Measurements from ENCODE around the gene WDR26.
"Not testable (repeated sequence)": the region's sequence is repeated elsewhere in the genome, so short reads cannot be mapped to it uniquely, and the experiment has no call there.

The WDR26 gene

DNA sequence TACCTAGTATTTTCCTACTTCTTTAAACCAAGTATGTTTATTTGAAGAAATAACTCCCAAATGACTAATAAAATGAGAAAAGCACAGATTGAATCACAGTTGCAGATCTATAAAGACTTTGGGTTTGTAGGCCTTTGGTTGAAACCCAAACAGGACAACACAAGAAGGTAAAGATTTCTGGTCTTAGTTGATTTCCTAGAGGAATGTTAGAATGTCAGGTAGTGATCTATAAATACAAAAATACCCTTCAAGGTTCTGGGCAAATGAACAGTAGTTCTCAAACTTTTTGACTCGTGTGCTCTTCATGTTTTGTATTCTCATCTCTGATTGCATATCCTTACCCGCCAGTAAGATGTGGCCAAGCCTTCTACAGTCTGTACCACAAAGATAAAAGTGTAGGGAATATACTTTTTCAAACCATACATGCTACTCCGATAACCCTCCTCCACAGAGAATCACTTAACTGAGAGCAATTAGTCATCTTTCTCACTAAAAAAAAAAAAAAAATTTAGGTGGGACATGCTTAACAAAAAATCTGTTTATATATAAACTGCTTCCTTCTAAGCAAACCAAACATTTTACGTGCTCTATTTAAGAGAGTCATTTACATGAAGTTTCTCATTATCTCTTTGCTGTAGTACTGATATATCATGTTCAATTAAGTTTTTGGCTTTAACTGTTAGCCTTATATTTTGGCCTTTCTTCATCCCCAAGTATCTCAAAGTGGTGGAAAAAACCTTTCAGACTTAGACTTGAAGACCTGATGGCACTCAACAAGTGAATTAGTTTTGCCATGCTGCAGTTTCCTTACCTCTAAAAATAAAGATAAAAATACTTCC is 42.0 kb downstream of the WDR26 start:
- DNase-seq: no peak

DNA sequence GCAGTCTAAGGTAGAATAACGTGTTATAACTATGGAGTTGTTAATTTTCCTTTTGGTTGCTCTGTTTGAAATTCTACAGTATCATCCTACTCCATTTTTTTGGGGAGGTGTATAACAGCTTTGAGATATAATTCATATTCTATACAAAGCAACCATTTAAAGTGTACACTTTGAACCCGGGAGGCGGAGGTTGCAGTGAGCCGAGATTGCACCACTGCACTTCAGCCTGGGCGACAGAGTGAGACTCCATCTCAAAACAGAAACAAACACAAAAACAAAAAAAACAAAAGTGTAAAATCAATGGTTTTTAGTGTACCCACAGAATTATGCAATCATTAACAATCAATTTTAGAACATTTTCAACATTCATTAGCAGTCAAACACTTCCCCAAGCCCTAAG is 44.1 kb downstream of the WDR26 start:
- no peak for DNase-seq

DNA sequence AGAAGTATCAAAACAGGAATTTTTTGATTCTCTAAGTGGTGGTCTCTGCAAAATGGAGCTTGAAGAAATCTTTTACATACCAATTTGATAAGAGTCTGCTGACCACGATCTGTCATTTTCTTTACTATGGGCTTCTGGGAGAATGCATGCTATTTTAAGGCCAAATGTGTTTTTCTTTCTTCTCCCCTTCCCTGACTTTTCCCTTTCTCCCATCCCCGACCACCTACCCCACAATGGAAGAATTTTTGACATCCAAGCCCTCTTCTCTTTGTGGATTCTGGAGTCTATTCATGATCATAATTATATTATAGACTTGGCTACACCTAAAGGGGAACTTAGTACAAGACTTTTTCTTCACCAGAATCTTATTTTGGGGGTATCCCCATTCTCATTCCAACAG is 46.7 kb downstream of the WDR26 start:
- no peak for DNase-seq

DNA sequence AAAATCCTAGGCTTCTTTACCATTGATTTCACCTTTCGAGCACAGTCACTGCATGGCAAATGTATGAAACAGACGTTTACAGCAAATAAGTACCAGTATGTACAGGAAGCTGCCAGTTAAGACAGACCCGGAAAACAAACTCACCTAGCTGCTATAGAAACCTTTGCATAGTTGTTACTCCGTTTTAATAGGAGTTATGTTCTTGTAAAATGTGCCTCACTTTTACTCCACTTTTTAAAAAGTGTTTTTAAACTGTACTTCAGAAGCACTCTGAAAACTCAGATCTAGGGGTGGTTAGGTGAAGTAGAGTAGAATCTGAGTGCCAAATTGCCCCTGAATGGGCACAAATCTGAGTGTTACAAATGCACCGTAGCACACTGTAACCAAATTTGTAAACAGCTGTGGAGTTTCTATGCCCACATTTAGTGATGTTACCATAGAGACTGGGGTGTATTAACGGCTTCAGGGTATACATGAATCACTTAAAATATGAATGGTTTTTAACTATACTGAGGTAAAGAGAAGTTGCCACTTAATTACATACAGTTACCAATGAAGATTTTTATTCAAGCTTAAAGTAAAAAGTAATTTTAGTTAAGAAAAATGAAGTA is 47.2 kb downstream of the WDR26 start:
- no peak for DNase-seq

DNA sequence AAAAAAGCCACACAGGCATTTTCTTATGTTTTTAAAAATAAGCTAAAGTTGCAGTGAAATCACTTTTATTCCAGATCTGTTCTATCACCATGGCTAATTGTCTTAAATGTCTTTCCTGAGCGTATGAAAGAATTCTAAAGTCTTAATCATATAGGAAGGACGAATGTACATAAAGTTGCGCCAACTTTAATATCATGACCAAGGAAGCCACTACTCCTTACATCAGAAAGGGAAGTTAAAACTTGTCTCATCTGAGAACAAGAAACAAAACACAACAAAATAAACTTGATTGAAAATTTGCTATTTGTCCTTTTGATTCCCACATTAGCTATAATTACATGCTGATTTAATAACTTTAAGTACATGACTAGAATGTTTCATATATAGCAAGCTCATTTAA is 51.4 kb downstream of the WDR26 start:
- DNase-seq: no peak

DNA sequence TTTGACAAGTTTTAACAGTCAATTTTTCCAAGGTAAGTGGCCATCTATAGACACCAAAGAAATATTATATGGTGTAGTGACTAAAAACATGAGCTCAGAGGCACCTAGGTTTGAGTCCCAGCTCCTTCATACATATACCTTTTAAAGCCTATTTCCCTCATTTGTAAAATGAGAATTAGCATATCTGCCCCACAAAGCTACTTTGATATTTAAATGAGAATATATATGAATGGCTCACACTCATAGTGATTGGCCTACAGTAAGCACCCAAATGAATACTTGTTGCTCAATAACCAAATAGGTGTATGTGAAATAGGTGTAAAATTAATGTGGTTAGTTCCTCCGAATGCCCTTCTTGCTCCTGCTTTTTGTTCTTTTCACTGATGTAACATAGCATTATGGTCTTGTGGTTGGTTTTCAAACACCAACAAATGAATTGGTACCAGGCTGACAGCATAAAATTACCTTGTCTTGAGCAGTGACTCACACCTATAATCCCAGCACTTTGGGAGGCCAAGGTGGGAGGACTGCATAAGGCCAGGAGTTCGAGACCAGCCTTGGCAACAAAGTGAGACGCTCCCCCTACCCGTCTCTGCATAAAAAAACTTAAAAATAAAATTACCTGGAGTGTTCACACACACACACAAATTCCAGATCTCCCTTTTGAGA is 52.6 kb downstream of the WDR26 start:
- no peak for DNase-seq

DNA sequence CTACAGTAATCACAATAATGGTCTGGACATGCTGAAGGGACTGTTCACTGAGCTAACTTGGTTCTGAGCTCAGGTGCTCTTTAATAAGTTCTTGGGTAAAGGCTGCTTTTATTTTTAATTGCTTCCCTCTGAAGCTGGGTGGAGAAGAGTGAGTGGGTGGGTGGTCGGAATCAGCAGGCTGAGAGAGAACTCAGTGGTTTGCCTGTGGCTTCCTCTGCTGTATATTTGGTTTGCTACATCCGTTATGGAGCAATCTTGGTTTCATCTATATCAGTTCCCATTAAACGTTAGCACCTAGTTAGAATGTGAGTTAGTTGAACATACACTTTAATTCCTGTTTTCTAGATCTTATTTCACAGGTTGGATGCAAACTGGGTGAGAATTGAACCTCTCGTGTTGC is 54.6 kb downstream of the WDR26 start:
- no peak for DNase-seq

DNA sequence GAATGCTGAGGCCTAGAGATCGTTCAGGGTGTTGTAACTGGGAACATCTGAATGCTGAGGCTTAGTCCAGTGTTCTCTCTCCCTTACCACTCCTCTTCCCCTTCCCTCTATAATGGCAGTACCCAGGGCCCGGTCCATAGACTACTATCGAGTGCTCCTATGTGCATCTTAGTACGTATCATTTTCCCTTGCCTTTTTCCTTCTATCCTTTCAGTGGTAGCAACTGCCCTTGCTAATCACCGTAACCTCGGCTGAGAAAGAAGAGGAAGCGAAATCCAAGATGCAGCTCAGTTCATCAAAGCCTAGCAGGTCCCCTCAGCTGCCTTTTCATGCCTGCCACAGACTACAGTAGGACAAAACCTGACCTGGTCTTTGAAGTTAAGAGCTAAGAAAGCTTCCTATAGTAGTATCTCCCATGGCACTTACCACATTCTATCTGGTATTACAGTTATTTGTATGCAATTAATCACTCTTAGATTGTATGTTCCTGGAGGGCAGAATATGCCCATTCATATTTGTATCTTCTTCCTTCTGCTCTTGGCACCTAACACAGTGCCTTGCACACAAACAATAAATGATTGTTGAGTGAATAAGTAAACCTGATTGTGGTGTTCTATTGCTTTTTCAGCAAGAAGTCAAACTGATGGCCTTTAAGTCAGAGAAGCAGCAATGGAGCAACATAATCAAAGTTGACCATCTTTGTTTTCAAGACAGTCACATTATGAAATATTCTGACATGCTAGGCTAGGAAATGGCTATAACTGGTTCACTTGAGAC is 55.6 kb downstream of the WDR26 start:
- DNase-seq: no peak

DNA sequence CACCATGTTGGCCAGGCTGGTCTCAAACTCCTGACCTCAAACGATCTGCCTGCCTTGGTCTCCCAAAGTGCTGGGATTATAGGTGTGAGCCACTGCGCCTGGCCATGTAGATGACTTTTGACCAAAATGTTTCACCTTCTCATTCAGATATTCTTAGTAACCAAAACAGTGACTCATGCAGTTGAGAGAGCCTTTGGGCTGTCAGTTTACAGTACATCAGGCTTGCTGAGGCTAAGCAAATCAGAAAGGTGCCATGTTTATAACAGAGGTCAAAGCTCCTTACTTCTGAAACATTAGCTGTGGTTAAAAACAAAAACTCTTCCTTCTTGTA is 57.0 kb downstream of the WDR26 start:
- DNase-seq: peak; percentile 31

DNA sequence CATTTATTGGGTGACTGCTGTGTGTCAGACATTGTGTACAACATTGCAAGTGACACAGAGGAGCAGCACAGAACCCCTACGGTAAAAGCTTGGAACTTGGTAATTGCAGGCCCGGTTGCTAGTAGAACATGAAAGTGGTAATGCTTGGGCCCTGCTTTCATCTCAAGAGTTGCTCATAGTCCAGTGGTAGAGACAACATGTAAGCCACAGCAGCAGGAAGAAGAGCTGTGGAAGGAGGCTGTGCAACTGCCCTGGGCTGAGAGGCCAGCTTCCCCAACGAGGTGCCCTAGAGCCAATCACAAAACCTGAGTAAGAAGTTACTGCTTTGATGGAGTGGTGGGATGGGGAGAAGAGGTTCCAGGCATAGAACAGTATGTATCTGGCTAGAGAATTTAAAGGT is 59.5 kb downstream of the WDR26 start:
- DNase-seq: no peak

DNA sequence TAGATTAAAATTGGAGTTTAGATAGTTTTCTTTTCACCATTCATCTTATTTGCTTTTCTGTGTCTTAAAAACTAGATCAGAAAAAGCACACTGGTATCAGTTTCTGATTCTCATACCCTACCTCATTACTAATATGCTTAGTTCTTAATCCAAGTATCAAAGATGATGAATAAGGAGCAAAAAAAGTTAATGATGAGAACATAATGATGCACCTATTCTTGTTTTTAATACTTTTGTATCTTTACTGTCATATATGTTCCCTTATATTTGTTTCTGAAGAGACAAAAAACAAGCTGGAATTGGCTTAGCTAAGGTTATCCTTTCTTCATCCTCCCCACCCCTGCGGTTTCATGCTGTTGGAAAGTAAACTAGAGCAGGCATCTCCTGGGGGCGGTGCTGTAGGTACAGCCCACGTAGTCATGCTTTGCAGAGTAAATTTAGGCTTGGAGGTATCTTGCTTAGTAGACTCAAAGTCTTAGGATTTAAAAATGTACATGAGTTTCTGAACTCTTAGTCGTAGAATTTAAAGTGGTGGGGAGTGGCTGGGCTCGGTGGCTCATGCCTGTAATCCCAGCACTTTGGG is 61.5 kb downstream of the WDR26 start:
- DNase-seq: no peak

DNA sequence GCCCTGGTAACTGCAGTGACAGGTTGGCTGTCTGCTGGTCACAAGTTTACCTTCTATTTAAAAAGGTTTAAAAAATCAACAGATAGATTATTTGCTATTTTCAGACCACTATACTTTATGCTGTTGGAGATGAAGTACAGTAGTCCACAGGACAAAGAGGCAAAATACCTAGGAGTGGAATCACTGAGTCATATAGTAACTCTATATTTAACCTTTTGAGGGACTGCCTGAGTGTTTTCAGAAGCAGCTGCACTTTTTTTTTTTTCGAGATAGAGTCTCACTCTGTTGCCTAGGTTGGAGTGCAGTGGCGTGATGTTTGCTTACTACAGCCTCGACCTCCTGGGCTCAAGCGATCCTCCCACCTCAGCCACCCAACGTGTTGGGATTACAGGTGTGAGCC is 66.2 kb downstream of the WDR26 start:
- DNase-seq: no peak

DNA sequence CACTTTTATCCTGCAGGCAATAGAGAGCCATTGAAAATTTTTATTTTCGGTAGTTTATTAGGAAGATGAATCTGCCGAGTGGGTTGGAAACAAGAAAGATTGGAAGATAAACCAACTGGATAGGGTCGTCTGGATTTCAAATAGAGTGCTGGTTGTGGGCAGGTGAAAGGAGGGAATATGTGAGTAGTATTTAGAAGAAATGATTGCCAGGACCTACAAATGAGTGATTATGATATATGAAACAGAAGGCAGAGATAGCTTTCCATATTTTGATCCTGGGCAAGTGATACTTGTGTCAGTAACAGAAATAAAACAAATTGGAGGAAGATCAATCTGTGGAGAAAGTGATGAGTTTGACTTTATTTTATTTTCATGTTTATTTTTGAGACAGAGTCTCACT is 75.4 kb downstream of the WDR26 start:
- no peak for DNase-seq

DNA sequence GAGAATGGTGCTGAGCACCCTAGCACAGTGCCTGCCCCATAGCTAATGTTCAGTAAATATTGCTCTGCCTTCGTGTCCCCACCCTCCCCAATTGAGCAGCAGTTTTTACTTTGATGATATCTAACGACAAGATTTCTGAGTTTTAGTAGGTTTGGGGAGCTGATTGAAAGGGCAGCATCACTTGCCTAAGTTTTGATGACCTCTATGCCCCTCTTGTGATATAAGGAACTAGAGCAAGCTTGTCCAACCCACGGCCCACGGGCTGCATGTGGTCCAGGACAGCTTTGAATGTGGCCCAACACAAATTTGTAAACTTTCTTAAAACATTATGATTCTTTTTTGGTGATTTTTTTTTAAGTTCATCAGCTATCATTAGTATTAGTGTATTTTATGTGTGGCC is 76.4 kb downstream of the WDR26 start:
- no peak for DNase-seq

DNA sequence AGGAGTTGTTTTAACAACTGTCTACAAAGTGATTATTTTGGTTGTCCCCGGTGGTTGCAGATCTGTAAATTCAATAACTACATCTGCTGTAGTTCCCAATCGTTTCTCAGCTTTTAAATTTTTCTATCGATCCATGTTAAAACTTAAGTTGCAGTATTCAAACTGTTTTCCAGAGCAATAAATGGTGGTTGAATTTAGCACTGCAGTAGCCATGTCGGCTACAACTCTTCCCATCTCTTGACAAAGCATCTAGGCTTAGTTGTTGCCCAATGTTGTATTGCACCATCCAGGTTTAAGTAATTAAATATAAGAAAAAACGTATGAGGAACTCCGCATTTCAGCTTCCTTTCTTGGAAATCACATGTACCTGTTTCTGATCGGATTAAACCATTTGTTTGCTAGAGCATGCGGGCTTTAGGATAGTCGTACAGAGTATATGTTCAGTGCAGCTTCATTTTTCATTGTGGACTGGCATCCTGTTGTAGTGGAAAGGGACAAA is 76.9 kb downstream of the WDR26 start:
- DNase-seq: no peak

DNA sequence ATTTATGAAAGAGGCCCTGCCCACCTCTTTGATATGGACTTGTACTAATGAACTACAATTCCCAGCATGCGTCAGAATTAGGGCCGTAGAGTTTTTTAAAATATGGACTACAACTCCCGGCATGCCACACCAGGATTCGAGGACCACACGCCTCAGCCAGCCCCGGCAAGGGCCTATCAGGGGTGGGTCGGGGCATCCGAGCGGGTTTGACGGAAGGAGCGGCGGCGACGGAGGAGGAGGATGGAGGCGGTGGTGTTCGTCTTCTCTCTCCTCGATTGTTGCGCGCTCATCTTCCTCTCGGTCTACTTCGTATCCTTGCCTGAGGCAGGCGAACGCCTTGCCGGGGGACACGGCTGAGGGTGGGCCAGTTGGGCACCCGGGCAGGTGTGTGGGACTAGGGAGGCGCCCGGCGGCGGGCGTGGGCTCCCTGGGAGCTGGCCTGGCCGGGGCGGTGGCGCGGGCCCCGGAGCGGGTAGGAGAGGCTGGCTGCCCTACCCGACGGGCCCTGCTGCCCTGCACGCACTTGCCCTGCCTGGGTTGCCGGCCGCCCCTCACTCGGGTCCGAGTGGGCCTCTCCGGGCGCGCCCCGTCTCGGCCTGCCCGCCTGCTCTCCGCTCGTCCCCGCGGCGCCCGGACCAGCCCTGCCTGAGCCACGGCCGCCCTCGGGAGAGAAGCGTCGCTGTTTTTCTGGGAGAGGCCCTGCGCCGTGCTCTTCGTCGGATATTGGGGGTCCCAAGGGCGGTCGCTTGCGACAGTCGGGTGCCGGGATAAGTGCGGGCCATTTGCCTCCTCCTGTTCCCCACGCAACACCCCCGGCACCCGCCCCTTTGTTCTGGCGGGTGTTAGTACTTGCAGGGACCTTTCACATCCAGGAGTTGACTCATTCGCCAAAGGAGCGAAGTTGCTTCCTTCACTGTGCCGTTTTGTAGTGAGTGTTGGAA is 77.6 kb downstream of the WDR26 start, which contains the start of gene CNIH4:
CNIH4 (plus strand) TSS at position 195 of the 941 bp plus-strand sequence; CDS start at position 241, 46 bp downstream.
- DNase-seq: peak; percentile 79

DNA sequence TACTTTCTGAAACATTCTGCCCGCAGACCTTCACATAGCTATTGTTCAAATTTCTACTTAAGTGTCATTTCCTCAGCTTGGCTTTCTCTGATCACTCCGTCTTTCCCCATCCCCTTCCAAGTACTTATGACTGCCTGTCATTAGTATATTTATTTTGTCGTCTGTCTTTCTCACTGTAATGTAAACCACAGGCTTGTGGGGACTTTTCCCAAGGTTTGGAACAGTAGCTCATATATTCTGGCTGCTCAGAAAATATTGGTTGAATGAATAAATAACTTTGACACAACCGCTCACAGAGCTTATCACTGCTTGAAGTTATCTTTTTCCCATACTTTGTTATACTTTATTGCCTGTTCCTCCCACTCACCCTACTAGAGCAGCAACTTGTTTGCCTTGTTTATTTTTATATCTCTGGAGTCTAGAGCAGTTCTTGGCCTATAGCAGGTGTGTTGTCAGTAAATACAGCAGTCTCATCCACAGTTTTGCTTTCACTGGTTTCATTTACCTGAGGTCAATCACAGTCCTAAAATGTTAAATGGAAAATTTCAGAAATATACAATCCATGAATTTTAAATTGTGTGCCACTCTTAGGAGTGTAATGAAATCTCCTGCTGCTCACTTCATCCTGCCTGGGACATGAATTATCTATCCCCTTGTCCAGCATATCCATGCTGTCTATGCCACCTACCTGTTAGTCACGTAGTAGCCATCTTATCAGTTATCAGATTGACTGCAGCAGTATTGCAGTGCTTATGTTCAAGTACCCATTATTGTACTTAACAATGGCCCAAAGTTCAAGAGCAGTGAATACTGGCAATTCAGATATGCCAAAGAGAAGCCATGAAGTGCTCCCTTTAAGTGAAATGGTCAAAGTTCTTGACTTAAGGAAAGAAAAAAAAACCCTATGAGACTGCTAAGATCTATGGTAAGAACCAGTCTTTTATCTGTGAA is 80.3 kb downstream of the WDR26 start:
- DNase-seq: no peak

DNA sequence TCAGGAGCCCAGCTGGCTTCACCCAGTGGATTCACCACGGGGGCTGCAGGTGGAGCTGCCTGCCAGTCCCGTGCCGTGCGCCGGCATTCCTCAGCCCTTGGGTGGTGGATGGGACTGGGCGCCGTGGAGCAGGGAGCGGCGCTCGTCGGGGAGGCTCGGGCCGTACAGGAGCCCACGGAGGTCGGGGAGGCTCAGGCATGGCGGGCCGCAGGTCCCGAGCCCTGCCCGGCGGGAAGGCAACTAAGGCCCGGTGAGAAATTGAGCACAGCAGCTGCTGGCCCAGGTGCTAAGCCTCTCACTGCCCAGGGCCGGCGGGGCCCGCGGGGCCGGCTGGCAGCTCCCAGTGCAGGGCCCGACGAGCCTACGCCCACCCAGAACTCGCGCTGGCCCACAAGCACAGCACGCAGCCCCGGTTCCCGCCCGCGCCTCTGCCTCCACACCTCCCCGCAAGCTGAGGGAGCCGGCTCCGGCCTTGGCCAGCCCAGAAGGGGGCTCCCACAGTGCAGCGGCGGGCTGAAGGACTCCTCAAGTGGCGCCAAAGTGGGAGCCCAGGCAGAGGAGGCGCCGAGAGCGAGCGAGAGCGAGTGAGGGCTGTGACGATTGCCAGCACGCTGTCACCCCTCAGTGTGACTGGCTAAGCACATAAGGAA is 82.0 kb downstream of the WDR26 start:
- DNase-seq: not testable (repeated sequence)

DNA sequence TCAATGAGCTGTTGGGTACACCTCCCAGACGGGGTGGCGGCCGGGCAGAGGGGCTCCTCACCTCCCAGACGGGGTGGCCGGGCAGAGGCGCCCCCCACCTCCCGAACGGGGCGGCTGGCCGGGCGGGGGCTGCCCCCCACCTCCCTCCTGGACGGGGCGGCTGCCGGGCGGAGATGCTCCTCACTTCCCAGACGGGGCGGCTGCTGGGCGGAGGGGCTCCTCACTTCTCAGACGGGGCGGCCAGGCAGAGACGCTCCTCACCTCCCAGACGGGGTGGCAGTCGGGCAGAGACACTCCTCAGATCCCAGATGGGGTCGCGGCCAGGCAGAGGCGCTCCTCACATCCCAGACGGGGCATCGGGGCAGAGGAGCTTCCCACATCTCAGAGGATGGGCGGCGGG is 84.9 kb downstream of the WDR26 start:
- not testable (repeated sequence) for DNase-seq

DNA sequence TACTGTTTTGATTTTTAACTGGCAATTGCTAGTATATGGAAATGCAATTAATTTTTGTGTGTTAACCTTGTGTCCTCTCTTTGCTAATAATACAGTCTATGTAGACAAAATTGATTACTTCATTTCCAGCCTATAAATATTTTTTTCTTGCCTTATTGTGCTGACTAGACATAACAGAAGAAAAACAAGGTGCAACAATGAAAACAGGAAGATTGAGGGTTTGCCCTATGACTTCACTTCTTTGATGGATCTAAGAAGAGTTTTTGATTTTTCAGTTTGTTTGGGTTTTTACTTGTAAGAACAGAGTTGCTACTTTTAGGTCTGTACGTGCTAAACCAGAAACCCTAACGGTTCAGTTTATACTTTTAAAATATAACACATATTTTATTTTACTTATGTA is 86.5 kb downstream of the WDR26 start:
- DNase-seq: no peak
